HEK293T (cell line): ENCODE measurements around the gene BACH2.

ENCODE experiments used
- CTCF ChIA-PET: fragments of 350-600 bp; formaldehyde crosslinking; extraction: SDS; loops from one replicate; lab custom pipeline; 2021; ENCODE audit warnings: antibody characterized with exemption, inconsistent platforms; lab: Yijun Ruan, JAX
- POLR2A ChIA-PET: fragments of 350-600 bp; formaldehyde crosslinking; extraction: SDS; loops from one replicate; lab custom pipeline; 2020; ENCODE audit warnings: antibody characterized with exemption, inconsistent platforms; lab: Yijun Ruan, JAX
- DNase-seq: peaks from one replicate; pipeline ENCODE4 v3.0.0; 2012; ENCODE audit warnings: mixed read lengths; ENCODE audit errors: extremely low spot score
- ARNT ChIP-seq: fragments of 450-650 bp; IDR thresholded peaks from 2 replicates; pipeline ENCODE4 v1.6.1; 2017; ENCODE audit warnings: mild to moderate bottlenecking
- BHLHE40 ChIP-seq: fragments of 450-650 bp; IDR thresholded peaks from 2 replicates; pipeline ENCODE4 v1.6.1; 2016; ENCODE audit warnings: mild to moderate bottlenecking, moderate library complexity, borderline replicate concordance
- CTBP1 ChIP-seq: fragments of 450-650 bp; IDR thresholded peaks from 2 replicates; pipeline ENCODE4 v1.6.1; 2016; ENCODE audit warnings: borderline replicate concordance
- ELF4 ChIP-seq: fragments of 450-650 bp; IDR thresholded peaks from 2 replicates; pipeline ENCODE4 v1.6.1; 2017; ENCODE audit warnings: antibody characterized with exemption
- FOXA1 ChIP-seq: fragments of 450-650 bp; IDR thresholded peaks from 2 replicates; pipeline ENCODE4 v1.6.1; 2016; ENCODE audit warnings: mild to moderate bottlenecking
- FOXK2 ChIP-seq: fragments of 450-650 bp; IDR thresholded peaks from 2 replicates; pipeline ENCODE4 v1.6.1; 2016; ENCODE audit warnings: mild to moderate bottlenecking
- FOXM1 ChIP-seq: fragments of 450-650 bp; IDR thresholded peaks from 2 replicates; pipeline ENCODE4 v1.6.1; 2017; ENCODE audit warnings: mild to moderate bottlenecking, borderline replicate concordance
- HDGF ChIP-seq: fragments of 450-650 bp; IDR thresholded peaks from 2 replicates; pipeline ENCODE4 v1.6.1; 2017; ENCODE audit warnings: antibody characterized with exemption, borderline replicate concordance
- L3MBTL2 ChIP-seq: fragments of 450-650 bp; conservative IDR thresholded peaks from 2 replicates; pipeline ENCODE4 v1.6.1; 2016; ENCODE audit warnings: mild to moderate bottlenecking
- LEF1 ChIP-seq: fragments of 450-650 bp; IDR thresholded peaks from 2 replicates; pipeline ENCODE4 v1.6.1; 2017; ENCODE audit warnings: mild to moderate bottlenecking, borderline replicate concordance
- NFRKB ChIP-seq: fragments of 450-650 bp; IDR thresholded peaks from 2 replicates; pipeline ENCODE4 v1.6.1; 2016; ENCODE audit warnings: mild to moderate bottlenecking, moderate library complexity
- PKNOX1 ChIP-seq: fragments of 450-650 bp; IDR thresholded peaks from 2 replicates; pipeline ENCODE4 v1.6.1; 2016
- SP1 ChIP-seq: fragments of 450-650 bp; IDR thresholded peaks from 2 replicates; pipeline ENCODE4 v1.6.1; 2017
- SUZ12 ChIP-seq: fragments of 450-650 bp; IDR thresholded peaks from 2 replicates; pipeline ENCODE4 v1.6.1; 2016; ENCODE audit warnings: mild to moderate bottlenecking
- TARDBP ChIP-seq: fragments of 450-650 bp; IDR thresholded peaks from 2 replicates; pipeline ENCODE4 v1.6.1; 2016
- ZNF384 ChIP-seq: fragments of 450-650 bp; IDR thresholded peaks from 2 replicates; pipeline ENCODE4 v1.6.1; 2016

BACH2 gene

DNA sequence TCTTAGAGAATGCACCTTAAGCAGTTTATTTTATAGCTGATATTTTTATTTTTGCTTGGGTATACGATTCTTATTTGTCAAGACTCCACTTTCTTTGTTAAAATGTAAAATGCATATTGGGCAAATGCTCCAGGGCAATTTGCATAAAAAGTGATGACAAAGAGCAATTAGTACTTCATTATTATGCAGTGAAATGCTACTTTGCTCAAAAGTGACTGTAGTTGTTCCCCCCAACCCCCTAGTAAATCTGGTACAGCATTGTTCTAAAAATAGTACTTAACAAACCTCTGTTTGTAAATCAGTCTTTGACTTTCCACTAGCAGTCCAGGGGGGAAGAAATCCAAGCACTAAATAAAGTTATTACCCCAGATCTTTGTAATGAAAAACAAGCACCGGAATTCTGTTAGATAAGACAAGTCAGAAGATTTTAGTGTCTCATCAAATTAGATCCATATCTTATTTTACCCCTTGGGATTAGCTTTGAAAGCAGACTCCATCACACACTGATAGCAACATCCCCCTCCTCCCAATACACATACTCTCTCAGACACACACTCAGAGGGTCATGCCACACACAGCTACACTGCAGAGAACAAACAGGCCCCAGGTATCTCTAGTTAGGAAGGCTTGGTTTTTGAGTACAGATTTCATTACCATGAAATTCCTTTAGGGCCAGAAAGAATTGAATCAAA lies 32.9 kb upstream of the BACH2 start:
- no peak for TF ChIP-seq SP1
- TF ChIP-seq NFRKB, result no peak
- TF ChIP-seq BHLHE40, result no peak
- TF ChIP-seq L3MBTL2, result no peak
- no peak for TF ChIP-seq SUZ12
- TF ChIP-seq ZNF384, result no peak
- no peak for TF ChIP-seq HDGF
- no peak for DNase-seq
- CTCF ChIA-PET, result no interaction called here

GRCh38 chr6:90328004-90328403 lies 31.4 kb upstream of the BACH2 start:
- TF ChIP-seq FOXM1 (no peak), TARDBP (no peak), SP1 (no peak), FOXA1 (no peak), CTBP1 (no peak), L3MBTL2 (no peak), LEF1 (no peak), BHLHE40 (no peak), PKNOX1 (no peak), NFRKB (no peak), ELF4 (no peak), ARNT (no peak), ZNF384 (no peak), SUZ12 (no peak)
- POLR2A ChIA-PET, result no interaction called here
- CTCF ChIA-PET, result no interaction called here
- no peak for DNase-seq

More for the DNA sequence above, 32.9 kb upstream of the BACH2 start:
- POLR2A ChIA-PET, result no interaction called here

DNA sequence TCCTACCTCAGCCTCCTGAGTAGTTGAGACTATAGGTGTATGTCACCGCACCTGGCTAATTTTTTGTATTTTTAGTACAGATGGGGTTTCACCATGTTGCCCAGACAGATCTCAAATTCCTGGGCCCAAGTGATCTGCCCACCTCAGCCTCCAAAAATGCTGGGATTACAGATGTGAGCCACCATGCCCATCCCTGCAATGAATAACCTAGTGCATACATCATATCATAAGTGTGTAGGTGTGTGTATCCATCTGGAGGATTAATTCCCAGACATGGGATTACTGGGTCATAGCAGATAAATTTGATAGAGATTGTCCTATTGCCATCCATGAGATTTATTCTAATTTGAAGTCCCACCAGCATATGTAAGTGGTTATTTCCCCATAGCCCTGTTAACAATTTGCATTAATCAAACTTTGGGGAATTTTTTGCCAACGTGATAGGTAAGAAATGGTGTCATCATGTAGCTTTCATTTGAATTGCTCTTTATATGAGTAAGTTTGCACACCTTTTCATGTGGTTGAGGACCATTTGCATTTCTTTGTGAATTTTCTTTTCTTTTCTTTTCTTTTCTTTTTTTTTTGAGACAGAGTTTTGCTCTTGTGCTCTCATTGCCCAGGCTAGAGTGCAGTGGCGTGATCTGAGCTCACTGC lies 29.9 kb upstream of the BACH2 start:
- CTCF ChIA-PET, result no interaction called here
- DNase-seq, result no peak
- no peak for TF ChIP-seq HDGF
- no peak for TF ChIP-seq LEF1
- no peak for TF ChIP-seq FOXM1
- no peak for TF ChIP-seq FOXK2
- no peak for TF ChIP-seq SP1
- no peak for TF ChIP-seq FOXA1
- no peak for TF ChIP-seq ARNT
- no peak for TF ChIP-seq PKNOX1
- no peak for TF ChIP-seq NFRKB
- TF ChIP-seq L3MBTL2, result no peak
- POLR2A ChIA-PET, result no interaction called here

DNA sequence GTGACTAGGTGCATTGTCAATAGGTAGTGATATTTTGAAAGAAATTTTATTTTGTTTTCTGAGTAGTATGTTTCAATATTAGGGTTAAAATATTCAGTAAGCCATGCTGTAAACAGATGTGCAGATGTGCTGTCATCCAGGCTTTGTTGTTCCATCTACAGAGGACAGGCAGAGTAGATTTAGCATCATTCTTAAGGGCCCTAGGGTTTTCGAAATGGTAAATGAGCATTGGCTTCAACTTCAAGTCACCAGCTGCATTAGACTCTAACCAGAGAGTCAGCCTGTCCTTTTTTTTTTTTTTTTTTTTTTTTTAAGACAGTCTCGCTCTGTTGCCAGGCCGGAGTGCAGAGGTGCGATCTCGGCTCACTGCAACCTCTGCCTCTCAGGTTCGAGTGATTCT lies 27.1 kb upstream of the BACH2 start:
- CTCF ChIA-PET, result no interaction called here
- no peak for DNase-seq
- POLR2A ChIA-PET, result no interaction called here
- TF ChIP-seq FOXK2, result no peak
- no peak for TF ChIP-seq HDGF

GRCh38 chr6:90322976-90323474 lies 26.4 kb upstream of the BACH2 start:
- ChIA-PET POLR2A (no interaction called here), CTCF (no interaction called here)
- TF ChIP-seq FOXA1 (no peak), TARDBP (no peak), SUZ12 (no peak), PKNOX1 (no peak), LEF1 (no peak)
- no peak for DNase-seq

- TF ChIP-seq FOXM1 (no peak), NFRKB (no peak), PKNOX1 (no peak), CTBP1 (no peak), ZNF384 (no peak), LEF1 (no peak), BHLHE40 (no peak), FOXK2 (no peak), FOXA1 (no peak), L3MBTL2 (no peak), ELF4 (no peak), SUZ12 (no peak), SP1 (no peak), HDGF (no peak), ARNT (no peak), TARDBP (no peak)
- CTCF ChIA-PET, result no interaction called here
- POLR2A ChIA-PET, result no interaction called here
- no peak for DNase-seq
Measured at GRCh38 chr6:90319979-90320685, 23.5 kb upstream of the BACH2 start.
